ENCODE data around the gene CRHR1.

Gene CRHR1

GRCh38 chr17:45836047-45837044 is 52.2 kb downstream of the CRHR1 start:
- no peak for TF ChIP-seq MAX (IDR thresholded peaks at IDR 0.05)
- TF ChIP-seq FOXM1 (IDR thresholded peaks at IDR 0.05; ENCODE audit: borderline replicate concordance, low read depth): no peak
- no peak for TF ChIP-seq CREB1 (IDR thresholded peaks at IDR 0.05; ENCODE audit: low read depth)
- TF ChIP-seq EGR1 (IDR thresholded peaks at IDR 0.05): no peak
- no peak for TF ChIP-seq ZBTB7A (IDR thresholded peaks at IDR 0.05; ENCODE audit: low read depth)
- no peak for TF ChIP-seq TEAD4 (IDR thresholded peaks at IDR 0.05)
- TF ChIP-seq NFIC (IDR thresholded peaks at IDR 0.05): no peak
- no peak for TF ChIP-seq TAF1 (IDR thresholded peaks at IDR 0.05; ENCODE audit: low read depth)
- TF ChIP-seq TCF12 (IDR thresholded peaks at IDR 0.05; ENCODE audit: low read depth): no peak
- TF ChIP-seq RAD21 (IDR thresholded peaks at IDR 0.05; ENCODE audit: low read depth): no peak
- TF ChIP-seq USF1 (IDR thresholded peaks at IDR 0.05): no peak
- no peak for TF ChIP-seq YY1 (IDR thresholded peaks at IDR 0.05; ENCODE audit: low read depth)
- no peak for TF ChIP-seq CEBPB (IDR thresholded peaks at IDR 0.05)
- TF ChIP-seq EP300 (IDR thresholded peaks at IDR 0.05; ENCODE audit: borderline replicate concordance): no peak
- no peak for TF ChIP-seq REST (IDR thresholded peaks at IDR 0.05; ENCODE audit: low read depth)

GRCh38 chr17:45837187-45837586 is 53.1 kb downstream of the CRHR1 start:
- no peak for TF ChIP-seq TEAD4 (IDR thresholded peaks at IDR 0.05)
- no peak for TF ChIP-seq YY1 (IDR thresholded peaks at IDR 0.05; ENCODE audit: low read depth)
- no peak for TF ChIP-seq EP300 (IDR thresholded peaks at IDR 0.05; ENCODE audit: borderline replicate concordance)
- no peak for TF ChIP-seq TAF1 (IDR thresholded peaks at IDR 0.05; ENCODE audit: low read depth)
- TF ChIP-seq MAX (IDR thresholded peaks at IDR 0.05): no peak
- TF ChIP-seq REST (IDR thresholded peaks at IDR 0.05; ENCODE audit: low read depth): no peak
- TF ChIP-seq CEBPB (IDR thresholded peaks at IDR 0.05): no peak
- TF ChIP-seq USF1 (IDR thresholded peaks at IDR 0.05): no peak

GRCh38 chr17:45837603-45838002 is 53.5 kb downstream of the CRHR1 start:
- TF ChIP-seq ZBTB7A (IDR thresholded peaks at IDR 0.05; ENCODE audit: low read depth) (no peak), CEBPB (IDR thresholded peaks at IDR 0.05) (no peak), RAD21 (IDR thresholded peaks at IDR 0.05; ENCODE audit: low read depth) (no peak), USF1 (IDR thresholded peaks at IDR 0.05) (no peak), NFIC (IDR thresholded peaks at IDR 0.05) (no peak), TAF1 (IDR thresholded peaks at IDR 0.05; ENCODE audit: low read depth) (no peak), EP300 (IDR thresholded peaks at IDR 0.05; ENCODE audit: borderline replicate concordance) (no peak)

- TF ChIP-seq EP300 (IDR thresholded peaks at IDR 0.05; ENCODE audit: borderline replicate concordance) (no peak), REST (IDR thresholded peaks at IDR 0.05; ENCODE audit: low read depth) (no peak), TEAD4 (IDR thresholded peaks at IDR 0.05) (no peak), EGR1 (IDR thresholded peaks at IDR 0.05) (no peak), USF1 (IDR thresholded peaks at IDR 0.05) (no peak), TAF1 (IDR thresholded peaks at IDR 0.05; ENCODE audit: low read depth) (no peak), RAD21 (IDR thresholded peaks at IDR 0.05; ENCODE audit: low read depth) (no peak), FOXM1 (IDR thresholded peaks at IDR 0.05; ENCODE audit: borderline replicate concordance, low read depth) (no peak), TCF12 (IDR thresholded peaks at IDR 0.05; ENCODE audit: low read depth) (no peak), ZBTB7A (IDR thresholded peaks at IDR 0.05; ENCODE audit: low read depth) (no peak), NFIC (IDR thresholded peaks at IDR 0.05) (no peak), CREB1 (IDR thresholded peaks at IDR 0.05; ENCODE audit: low read depth) (no peak), MAX (IDR thresholded peaks at IDR 0.05) (no peak), CEBPB (IDR thresholded peaks at IDR 0.05) (no peak), YY1 (IDR thresholded peaks at IDR 0.05; ENCODE audit: low read depth) (no peak)
Measured at GRCh38 chr17:45838751-45839295, 54.7 kb downstream of the CRHR1 start.

Data from Ishikawa (cell line).